Renal cortex interstitium (tissue), 11 donors: ENCODE results near the gene PRSS57. TPM values are rescaled to one million over a fixed set of nuclear protein-coding genes. Genes with fewer than 3 reads are reported as not detected.

Experiments
- DNase-seq, 11 donors: peaks; one replicate each; pipeline ENCODE4 v3.0.0-alpha.2; 2013; ENCODE audit warnings: low read depth in 9 of 11, low spot score in 4 of 11; ENCODE audit errors: extremely low read depth in 1 of 11
- polyA plus RNA-seq, 3 donors: library from polyadenylated mRNA; unstranded; fragments of 120-200 nt; gene quantifications; one replicate each; pipeline ENCODE4 v1.2.1, GENCODE V29; 2013; ENCODE audit not compliant: insufficient read length in 3 of 3

The PRSS57 gene
- polyA plus RNA-seq, 3 donors, result 0.13 to 0.20 (median 0.19) TPM

GRCh38 chr19:658916-659839, 36.1 kb downstream of the PRSS57 start:
- no peak for DNase-seq

- no peak for DNase-seq
Measured at GRCh38 chr19:658059-658839, 37.0 kb downstream of the PRSS57 start.

- no peak for DNase-seq
Measured at GRCh38 chr19:657611-658010, 37.6 kb downstream of the PRSS57 start.

GRCh38 chr19:656751-657559, 38.3 kb downstream of the PRSS57 start:
- DNase-seq, result no peak

GRCh38 chr19:655691-656090, 39.6 kb downstream of the PRSS57 start:
- DNase-seq, result no peak

GRCh38 chr19:653425-653824, 41.8 kb downstream of the PRSS57 start:
- DNase-seq, result no peak

GRCh38 chr19:652467-653389, 42.5 kb downstream of the PRSS57 start:
- DNase-seq, result no peak

GRCh38 chr19:651991-652390, 43.3 kb downstream of the PRSS57 start:
- no peak for DNase-seq

GRCh38 chr19:651114-651818, 44.0 kb downstream of the PRSS57 start:
- DNase-seq, result no peak

- no peak for DNase-seq
Measured at GRCh38 chr19:650121-650520, 45.1 kb downstream of the PRSS57 start.

GRCh38 chr19:648904-649801, 46.1 kb downstream of the PRSS57 start:
- no peak for DNase-seq

GRCh38 chr19:648305-648704, 46.9 kb downstream of the PRSS57 start:
- no peak for DNase-seq

GRCh38 chr19:647566-648284, 47.5 kb downstream of the PRSS57 start:
- no peak for DNase-seq

- DNase-seq, result no peak
Measured at GRCh38 chr19:646779-647565, 48.3 kb downstream of the PRSS57 start.
